HG02642 (cell line): ENCODE measurements around the gene AGGF1.
"Not testable (repeated sequence)": the region's sequence is repeated elsewhere in the genome, so short reads cannot be mapped to it uniquely, and the experiment has no call there.

Experiments
- ATAC-seq: cut with Tn5 transposase; IDR thresholded peaks from one replicate; pipeline ENCODE4 v1.9.1; 2021; ENCODE audit warnings: mild to moderate bottlenecking; ENCODE audit not compliant: unreplicated experiment, poor library complexity

The AGGF1 gene

GRCh38 chr5:77030097-77031071, at the start of gene AGGF1:
TSS of gene AGGF1 (plus strand) at chr5:77030404. CDS start at chr5:77030767, 363 bp downstream.
- peak; percentile 99 for ATAC-seq

DNA sequence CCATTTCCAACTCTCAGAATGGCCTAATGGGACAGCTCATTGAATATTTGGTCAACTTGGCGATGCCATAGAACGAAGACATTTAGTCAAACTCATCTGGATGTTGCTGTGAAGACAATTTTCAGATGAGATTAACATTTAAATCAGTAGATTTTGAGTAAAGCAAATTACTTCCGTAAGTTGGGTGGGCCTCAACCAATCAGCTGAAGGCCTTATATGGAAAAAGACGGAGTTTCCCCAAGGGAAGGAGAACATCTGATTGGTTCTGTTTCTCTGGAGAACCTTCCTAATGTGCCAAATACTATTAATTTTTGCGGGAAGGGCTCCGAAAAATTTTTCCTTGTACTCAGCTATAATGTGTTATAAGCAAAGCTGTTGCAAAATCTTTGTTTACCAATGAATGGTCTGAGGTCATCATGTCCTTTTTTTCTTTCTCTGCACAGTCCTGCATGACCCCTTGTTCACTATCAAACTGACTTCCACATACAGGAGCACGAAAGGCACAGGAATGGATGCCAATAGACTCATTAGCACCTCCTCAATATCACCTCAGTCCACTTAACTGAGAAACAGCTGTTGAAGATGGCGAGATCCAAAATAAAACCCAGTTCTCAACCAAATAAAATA, 49.6 kb upstream of the AGGF1 start:
- no peak for ATAC-seq

GRCh38 chr5:76982450-76982849, 47.8 kb upstream of the AGGF1 start:
- no peak for ATAC-seq

DNA sequence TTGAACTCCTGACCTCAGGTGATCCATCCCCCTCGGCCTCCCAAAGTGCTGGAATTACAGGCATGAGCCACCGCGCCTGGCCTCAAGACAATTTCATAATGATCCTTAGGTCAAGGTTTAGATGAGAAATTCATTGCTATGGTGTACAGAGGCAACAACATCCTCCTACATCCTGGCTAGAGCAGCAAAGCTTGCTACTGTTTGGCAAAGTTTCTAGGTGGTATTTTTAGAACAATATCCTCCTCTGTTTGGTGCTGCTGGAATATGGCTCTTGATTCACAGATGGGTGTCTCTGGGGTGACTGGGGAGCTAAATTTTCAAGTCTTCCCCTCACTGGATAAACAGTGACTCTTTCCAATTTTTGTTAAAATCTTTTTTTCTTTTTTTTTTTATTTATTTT, 46.7 kb upstream of the AGGF1 start:
- no peak for ATAC-seq

DNA sequence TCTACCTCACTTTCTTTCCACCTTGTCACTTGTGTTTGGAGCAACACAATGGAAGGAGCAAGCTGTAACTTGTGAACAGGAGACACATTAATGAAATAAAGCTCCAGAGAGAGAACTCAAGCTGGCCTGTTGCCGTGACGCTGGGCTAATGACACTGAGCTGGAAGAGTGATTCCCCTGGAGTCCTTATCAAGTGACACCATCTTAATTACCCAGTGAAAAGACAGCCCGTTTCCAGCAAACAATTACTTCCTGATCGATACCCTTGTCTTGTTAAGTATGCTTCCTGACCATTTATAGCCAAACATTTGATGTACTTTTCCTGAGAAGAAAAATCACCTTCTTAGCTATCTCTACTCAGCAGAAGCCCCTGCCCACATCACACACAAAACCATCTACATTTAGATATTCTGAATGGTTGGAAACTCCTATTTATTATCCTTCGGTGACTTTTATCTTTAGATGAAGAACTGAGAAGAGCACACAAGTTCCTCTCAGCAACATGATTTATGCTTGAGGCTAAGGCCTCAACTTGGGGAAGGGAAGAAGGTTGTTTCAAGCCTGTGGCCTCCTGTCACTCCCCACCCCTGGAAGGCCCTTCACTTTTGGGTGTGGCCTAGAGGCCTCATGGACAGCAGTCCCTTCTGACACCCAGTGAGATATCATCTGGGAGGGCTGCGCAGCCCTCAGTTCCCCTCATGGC, 43.2 kb upstream of the AGGF1 start:
- ATAC-seq: no peak

- ATAC-seq: no peak
Observed at GRCh38 chr5:76990899-76991459, 39.2 kb upstream of the AGGF1 start.

- not testable (repeated sequence) for ATAC-seq
Observed at GRCh38 chr5:76993436-76993835, 36.8 kb upstream of the AGGF1 start.

- ATAC-seq: no peak
Observed at GRCh38 chr5:76994337-76994736, 35.9 kb upstream of the AGGF1 start.

- ATAC-seq: not testable (repeated sequence)
Observed at GRCh38 chr5:76998251-76998650, 32.0 kb upstream of the AGGF1 start.

DNA sequence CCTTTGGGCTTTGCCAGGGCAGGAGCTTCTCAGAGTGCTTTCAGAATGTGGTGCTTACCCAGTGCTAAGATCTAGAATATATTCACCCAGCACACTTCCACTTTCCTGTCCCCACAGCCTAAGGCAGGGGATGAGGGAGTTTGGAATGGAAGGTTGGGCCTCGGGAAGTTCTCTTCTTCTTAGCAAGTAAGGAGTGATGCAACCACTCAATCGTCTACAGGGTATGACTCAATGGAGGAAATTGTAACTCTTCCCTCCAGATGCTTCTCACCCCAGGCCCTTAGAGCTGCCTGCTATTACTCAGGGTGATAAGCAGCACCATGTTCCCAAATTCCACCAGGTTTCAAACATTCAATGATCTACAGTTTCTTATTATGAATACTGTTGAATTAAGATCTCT, 30.8 kb upstream of the AGGF1 start:
- no peak for ATAC-seq

GRCh38 chr5:77003246-77003645, 27.0 kb upstream of the AGGF1 start:
- no peak for ATAC-seq

DNA sequence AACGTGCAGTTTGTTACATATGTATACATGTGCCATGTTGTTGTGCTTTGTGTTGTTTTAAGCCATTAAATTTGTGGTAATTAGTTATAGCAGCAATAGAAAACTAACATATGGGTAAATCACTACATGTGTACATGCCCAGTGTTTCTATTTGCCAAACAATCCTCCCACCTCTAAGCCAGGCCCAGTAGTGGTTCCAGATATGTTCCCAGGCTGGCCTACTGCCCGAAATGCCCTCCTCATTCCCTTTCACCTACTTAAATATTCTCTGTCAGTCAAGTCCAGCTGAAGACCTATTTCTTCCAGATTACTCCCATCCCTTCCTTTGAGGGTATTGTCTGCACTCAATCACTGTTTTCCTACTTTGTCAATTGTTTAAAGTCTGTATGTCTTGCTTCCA, 24.1 kb upstream of the AGGF1 start:
- ATAC-seq: no peak

GRCh38 chr5:77008413-77008812, 21.8 kb upstream of the AGGF1 start:
- ATAC-seq: no peak

DNA sequence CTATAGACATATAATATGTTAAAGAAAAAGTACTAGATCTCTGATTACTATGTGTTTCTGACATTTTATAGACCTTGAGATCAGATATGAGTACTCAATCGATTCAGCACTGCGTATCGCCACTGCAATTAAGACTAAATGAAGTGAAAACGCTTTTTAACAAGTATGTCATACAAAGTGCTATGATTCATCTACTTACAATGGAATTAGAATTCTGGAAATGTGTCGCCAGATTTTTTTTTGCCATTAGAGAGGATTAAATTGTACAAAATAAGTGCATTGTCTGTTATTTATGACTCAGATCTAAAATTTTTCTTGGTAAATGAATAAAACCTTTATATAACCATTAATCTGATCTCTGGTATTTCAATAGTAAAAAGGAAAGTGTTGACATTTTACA, 20.0 kb upstream of the AGGF1 start:
- no peak for ATAC-seq

- ATAC-seq: no peak
Observed at GRCh38 chr5:77011498-77011897, 18.7 kb upstream of the AGGF1 start.

- ATAC-seq: no peak
Observed at GRCh38 chr5:77012601-77013000, 17.6 kb upstream of the AGGF1 start.

DNA sequence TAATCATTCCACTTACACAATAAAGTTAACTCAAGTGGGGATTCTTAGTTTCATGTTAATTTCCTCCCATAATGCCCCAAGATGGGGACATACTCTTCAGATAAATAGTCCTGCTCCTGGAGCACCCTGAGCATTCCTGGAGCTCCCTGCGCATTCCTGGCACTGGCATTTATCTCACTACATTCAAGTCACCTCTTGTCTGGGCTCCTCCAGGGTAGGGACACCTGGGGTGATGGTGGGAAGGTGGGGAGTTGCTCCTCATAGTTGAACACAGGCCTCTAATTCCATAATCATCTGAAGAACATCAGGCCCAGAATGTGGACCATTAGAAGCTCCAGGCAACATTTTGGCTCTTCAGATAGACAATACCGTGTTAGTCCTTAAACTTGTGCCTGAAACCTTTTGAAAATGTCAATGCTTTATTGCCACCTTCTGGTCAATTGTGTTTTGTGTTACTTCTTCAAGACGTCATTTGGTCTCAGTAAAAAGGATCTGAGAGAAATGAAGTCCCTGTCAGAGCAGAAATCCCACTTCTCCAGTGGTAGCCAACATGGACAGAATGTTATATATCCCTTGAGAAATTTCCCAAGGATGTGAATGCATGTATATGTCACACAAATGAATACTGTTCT, 14.2 kb upstream of the AGGF1 start:
- ATAC-seq: no peak

GRCh38 chr5:77016962-77017361, 13.2 kb upstream of the AGGF1 start:
- ATAC-seq: no peak

DNA sequence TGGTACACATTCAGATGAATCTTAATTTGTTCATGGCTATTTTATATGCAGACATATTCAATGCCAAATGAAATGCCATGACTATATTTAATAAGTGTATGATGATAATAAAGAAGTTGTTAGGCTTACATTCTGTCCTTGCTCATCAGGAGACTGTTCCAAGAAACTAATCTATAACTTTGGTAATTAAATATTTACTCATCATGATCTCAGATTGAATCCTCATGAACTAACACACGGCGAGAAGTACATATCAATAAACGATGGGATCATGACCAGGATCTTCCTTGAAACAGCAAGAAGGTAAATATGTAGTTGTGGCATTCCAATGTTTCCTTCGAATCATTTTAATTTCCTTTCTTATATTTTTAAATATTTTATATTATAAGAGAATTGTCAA, 12.5 kb upstream of the AGGF1 start:
- no peak for ATAC-seq
